ENCODE data around the gene JARID2. TPM values are rescaled to one million over a fixed set of nuclear protein-coding genes. Genes with fewer than 3 reads are reported as not detected.
A peak's percentile ranks its signal among the peaks of the same experiment; 100 is the strongest.

Gene JARID2
- total and polyA plus RNA-seq, 4 donors, result 15.4 to 25.5 (median 23.1) TPM

DNA sequence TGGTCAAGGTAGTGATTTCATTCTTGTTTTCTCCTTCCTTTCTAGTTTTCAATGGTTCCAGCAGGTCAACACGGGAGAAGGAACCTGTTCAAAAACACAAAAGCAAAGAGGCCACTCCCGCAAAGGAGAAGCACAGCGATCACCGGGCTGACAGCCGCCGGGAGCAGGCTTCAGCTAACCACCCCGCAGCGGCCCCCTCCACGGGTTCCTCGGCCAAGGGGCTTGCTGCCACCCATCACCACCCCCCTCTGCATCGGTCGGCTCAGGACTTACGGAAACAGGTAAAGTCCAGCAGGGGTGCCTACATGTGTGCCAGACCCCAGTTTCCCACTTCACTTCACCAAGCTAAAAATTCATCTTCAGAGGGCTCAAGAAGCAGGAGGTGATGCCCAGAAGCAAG is 241.4 kb downstream of the JARID2 start:
- no peak for DNase-seq (ENCODE audit: low read depth in 4 of 6, low spot score in 6 of 6)
- Histone ChIP-seq H3K4me1 (ENCODE audit: control insufficient read depth, insufficient read depth, low read length) (peaks cover 13% of the 10 kb centered on the region), H3K27ac (ENCODE audit: low read depth, low read length) (no peak overlapping the region), H3K4me3 (ENCODE audit: low read depth, low read length) (no peak overlapping the region), H3K27me3 (ENCODE audit: control insufficient read depth, insufficient read depth, low read length) (no peaks in the 10 kb centered on the region), H3K36me3 (ENCODE audit: control insufficient read depth, insufficient read depth, low read length) (peaks cover 27% of the 10 kb centered on the region), H3K9me3 (ENCODE audit: control insufficient read depth, insufficient read depth, low read length) (no peaks in the 10 kb centered on the region)
- 94% methylated on average over 13 of the region's 13 CpGs for WGBS (ENCODE audit: insufficient coverage)

DNA sequence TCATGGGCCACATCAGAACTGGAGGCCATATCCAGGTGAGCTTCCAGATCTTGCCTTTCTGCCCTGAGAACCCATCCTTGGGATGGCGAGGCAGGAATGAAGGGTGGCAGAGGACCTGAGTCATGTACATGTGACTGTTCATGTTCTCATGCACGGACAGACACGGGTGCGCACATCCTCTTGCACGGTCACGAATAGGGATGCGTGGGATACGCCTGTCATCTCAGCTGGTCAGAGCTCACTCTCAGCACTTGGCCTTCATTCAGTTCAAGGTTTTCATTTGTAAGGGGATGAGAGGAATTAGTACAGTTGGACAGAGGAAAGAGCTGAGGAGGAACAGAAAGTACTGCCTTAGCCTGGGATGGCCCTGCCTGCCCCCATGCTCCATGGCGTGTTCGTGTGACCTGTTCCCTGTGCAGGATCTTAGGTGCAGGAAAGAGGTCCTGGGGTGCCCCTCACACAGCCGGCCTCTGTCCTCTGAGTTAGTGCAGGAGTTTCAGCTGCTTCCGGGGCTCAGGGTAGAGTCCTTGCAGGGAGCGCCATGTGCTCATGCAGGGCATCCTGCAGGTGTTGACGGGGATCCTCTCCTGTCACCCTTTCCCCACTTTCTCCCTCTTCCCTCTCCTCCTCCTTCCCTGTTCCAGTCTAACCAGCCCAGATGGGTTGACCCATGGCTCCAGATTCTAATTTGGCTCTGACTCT is 243.5 kb downstream of the JARID2 start:
- no peaks in the 10 kb centered on the region for H3K27me3 ChIP-seq (ENCODE audit: control insufficient read depth, insufficient read depth, low read length)
- no peak overlapping the region for H3K4me3 ChIP-seq (ENCODE audit: low read depth, low read length)
- WGBS (ENCODE audit: insufficient coverage), result 85% methylated on average over 14 of the region's 14 CpGs
- no peak for DNase-seq (ENCODE audit: low read depth in 4 of 6, low spot score in 6 of 6)
- H3K4me1 ChIP-seq (ENCODE audit: control insufficient read depth, insufficient read depth, low read length), result peaks cover 13% of the 10 kb centered on the region
- H3K27ac ChIP-seq (ENCODE audit: low read depth, low read length), result no peak overlapping the region
- H3K9me3 ChIP-seq (ENCODE audit: control insufficient read depth, insufficient read depth, low read length), result no peaks in the 10 kb centered on the region
- peaks cover 27% of the 10 kb centered on the region for H3K36me3 ChIP-seq (ENCODE audit: control insufficient read depth, insufficient read depth, low read length)

DNA sequence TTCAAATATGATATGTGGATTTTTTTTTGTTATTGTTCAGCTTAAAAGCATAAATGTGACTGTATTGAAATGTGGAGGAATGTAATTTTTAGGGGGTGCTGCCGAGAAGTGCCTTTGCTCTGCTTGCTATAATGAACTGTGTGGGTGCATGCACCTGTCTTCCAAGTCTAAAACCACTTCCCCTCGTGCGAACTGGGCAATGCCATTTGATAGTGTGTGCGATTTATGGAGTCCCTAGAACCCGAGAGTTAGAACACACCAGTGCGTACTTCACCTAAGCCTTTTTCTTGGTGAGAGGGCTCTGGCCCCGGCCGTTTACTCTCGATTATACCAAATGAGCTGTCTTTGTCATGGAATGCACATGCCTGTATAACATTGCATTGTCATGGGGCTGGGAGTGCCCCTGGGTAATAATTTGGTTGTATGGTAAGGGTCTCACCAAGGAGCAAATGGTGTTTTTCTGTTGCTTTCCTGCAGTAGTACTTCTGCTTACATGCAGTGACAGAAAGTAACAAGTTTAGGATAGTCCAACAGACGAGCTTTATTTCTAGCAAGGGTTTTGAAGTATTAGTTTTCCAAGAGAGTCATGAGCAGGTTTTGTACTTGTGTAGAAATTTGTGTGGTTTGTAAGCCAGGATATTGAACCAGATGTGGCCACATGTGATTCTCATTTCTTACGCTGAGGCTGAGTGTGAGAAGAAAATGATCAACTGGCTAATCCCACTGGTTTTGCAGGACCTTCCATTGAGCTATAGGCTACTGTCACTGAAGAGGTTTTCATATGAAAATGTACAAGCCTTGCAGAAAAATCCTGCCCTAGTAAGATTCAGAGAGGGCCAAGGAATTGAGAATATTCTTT is 244.6 kb downstream of the JARID2 start:
- H3K9me3 ChIP-seq (ENCODE audit: control insufficient read depth, insufficient read depth, low read length), result no peaks in the 10 kb centered on the region
- H3K4me3 ChIP-seq (ENCODE audit: low read depth, low read length), result no peak overlapping the region
- H3K27ac ChIP-seq (ENCODE audit: low read depth, low read length), result peak overlapping the region; percentile 37
- no peak for DNase-seq (ENCODE audit: low read depth in 4 of 6, low spot score in 6 of 6)
- WGBS (ENCODE audit: insufficient coverage), result 83% methylated on average over 4 of the region's 11 CpGs
- peaks cover 13% of the 10 kb centered on the region for H3K4me1 ChIP-seq (ENCODE audit: control insufficient read depth, insufficient read depth, low read length)
- H3K27me3 ChIP-seq (ENCODE audit: control insufficient read depth, insufficient read depth, low read length), result no peaks in the 10 kb centered on the region
- peaks cover 30% of the 10 kb centered on the region for H3K36me3 ChIP-seq (ENCODE audit: control insufficient read depth, insufficient read depth, low read length)

DNA sequence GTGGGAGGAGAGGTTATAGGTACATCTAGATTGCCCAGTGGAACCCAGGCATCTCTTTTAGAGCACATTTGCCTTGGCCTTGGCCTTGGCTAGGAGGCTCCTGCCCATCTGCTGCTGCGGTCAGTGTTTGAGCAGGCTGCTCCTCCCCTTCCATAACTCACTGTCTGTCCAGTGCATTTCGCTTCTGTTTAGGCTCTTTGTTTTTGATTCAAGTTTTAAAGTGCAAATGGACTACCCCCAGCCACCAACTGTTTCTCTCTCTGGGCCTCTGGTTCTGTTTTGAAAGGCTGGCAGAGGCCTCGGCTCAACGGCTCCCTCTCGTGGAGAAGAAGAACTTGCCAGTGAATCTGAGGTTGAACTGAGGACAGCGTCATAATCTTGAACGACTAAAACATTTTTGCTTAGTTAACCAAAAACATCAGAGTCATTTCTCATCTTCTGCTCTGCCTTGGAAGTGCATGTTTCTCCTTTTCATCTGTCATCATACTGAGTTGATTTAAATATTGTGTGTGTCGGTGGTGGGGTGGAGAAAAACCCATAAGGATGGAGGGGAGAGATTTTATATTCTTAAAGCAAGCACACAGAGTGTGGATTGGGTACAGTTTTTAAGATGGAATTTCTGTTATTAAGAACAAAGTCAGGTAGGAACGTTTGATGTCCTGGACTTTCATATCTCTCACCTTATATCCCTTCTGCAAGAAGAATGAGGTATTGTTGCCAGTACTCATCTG is 245.6 kb downstream of the JARID2 start:
- no peaks in the 10 kb centered on the region for H3K9me3 ChIP-seq (ENCODE audit: control insufficient read depth, insufficient read depth, low read length)
- H3K4me1 ChIP-seq (ENCODE audit: control insufficient read depth, insufficient read depth, low read length), result peaks cover 13% of the 10 kb centered on the region
- 40% methylated on average over 1 of the region's 9 CpGs for WGBS (ENCODE audit: insufficient coverage)

DNA sequence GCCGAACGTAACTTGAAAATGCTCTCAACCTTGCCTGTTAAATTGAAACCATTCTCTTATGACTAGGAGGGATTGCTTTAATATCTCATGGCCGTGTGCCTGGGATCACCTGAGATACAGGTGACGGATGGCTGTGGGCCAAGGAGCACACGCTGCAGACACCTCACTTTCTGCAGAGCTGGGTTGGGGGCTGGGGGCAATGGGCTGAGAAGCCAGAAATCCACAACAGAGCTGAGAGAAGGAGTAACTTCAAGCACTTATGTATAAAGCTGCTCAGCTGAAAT is 246.1 kb downstream of the JARID2 start:
- H3K27me3 ChIP-seq (ENCODE audit: control insufficient read depth, insufficient read depth, low read length), result no peaks in the 10 kb centered on the region
- 46% methylated on average over 3 of the region's 5 CpGs for WGBS (ENCODE audit: insufficient coverage)
- peaks cover 41% of the 10 kb centered on the region for H3K36me3 ChIP-seq (ENCODE audit: control insufficient read depth, insufficient read depth, low read length)
- H3K27ac ChIP-seq (ENCODE audit: low read depth, low read length), result no peak overlapping the region
- no peak overlapping the region for H3K4me3 ChIP-seq (ENCODE audit: low read depth, low read length)
- peaks cover 13% of the 10 kb centered on the region for H3K4me1 ChIP-seq (ENCODE audit: control insufficient read depth, insufficient read depth, low read length)
- H3K9me3 ChIP-seq (ENCODE audit: control insufficient read depth, insufficient read depth, low read length), result no peaks in the 10 kb centered on the region
- DNase-seq (ENCODE audit: low read depth in 4 of 6, low spot score in 6 of 6), result peak in 1 of 6 donors; percentile 62

More for the DNA sequence above, 245.6 kb downstream of the JARID2 start:
- peak in 4 of 6 donors; percentile 71 to 95 (median 86) for DNase-seq (ENCODE audit: low read depth in 4 of 6, low spot score in 6 of 6)
- peak overlapping the region; percentile 37 for H3K27ac ChIP-seq (ENCODE audit: low read depth, low read length)
- peaks cover 36% of the 10 kb centered on the region for H3K36me3 ChIP-seq (ENCODE audit: control insufficient read depth, insufficient read depth, low read length)
- no peak overlapping the region for H3K4me3 ChIP-seq (ENCODE audit: low read depth, low read length)
- no peaks in the 10 kb centered on the region for H3K27me3 ChIP-seq (ENCODE audit: control insufficient read depth, insufficient read depth, low read length)

DNA sequence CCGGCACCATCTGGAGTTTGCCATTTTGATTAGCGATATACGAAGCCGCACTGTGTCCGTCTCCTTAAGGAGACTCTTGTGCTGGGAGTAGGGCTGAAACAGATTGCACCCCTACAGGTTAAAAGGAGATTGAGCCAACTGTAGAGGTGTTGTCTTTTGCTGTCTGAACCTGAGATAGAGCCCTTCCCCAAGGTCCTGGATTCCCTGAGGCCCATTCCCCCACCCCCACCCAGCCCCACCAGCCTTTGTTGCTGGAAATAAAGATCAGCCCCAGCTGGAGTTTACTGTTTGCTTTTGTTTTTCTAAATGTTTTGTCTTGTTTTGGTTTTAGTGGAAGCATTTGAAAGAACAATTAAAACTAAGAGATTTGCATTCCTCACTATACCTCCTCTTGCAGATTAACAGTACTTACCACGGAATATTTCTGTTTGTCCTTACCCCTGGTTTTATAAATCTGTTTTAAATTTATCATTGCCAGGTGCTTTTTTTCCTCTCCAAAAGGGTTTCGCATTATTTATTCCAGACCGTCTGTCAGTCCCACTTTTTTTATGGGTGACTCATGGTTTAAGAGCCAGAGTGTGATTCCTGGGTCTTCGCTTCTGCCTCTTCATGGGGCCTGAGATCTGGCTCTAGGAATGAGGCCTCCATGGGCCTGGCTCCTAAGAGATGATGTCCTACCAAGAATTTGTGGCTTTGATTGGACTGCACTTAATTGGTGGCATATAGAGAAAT is 247.7 kb downstream of the JARID2 start:
- 93% methylated on average over 7 of the region's 9 CpGs for WGBS (ENCODE audit: insufficient coverage)
- H3K27me3 ChIP-seq (ENCODE audit: control insufficient read depth, insufficient read depth, low read length), result no peaks in the 10 kb centered on the region
- H3K4me1 ChIP-seq (ENCODE audit: control insufficient read depth, insufficient read depth, low read length), result peaks cover 13% of the 10 kb centered on the region
- H3K36me3 ChIP-seq (ENCODE audit: control insufficient read depth, insufficient read depth, low read length), result peaks cover 38% of the 10 kb centered on the region
- no peak overlapping the region for H3K27ac ChIP-seq (ENCODE audit: low read depth, low read length)
- no peaks in the 10 kb centered on the region for H3K9me3 ChIP-seq (ENCODE audit: control insufficient read depth, insufficient read depth, low read length)
- no peak overlapping the region for H3K4me3 ChIP-seq (ENCODE audit: low read depth, low read length)
- DNase-seq (ENCODE audit: low read depth in 4 of 6, low spot score in 6 of 6), result no peak

DNA sequence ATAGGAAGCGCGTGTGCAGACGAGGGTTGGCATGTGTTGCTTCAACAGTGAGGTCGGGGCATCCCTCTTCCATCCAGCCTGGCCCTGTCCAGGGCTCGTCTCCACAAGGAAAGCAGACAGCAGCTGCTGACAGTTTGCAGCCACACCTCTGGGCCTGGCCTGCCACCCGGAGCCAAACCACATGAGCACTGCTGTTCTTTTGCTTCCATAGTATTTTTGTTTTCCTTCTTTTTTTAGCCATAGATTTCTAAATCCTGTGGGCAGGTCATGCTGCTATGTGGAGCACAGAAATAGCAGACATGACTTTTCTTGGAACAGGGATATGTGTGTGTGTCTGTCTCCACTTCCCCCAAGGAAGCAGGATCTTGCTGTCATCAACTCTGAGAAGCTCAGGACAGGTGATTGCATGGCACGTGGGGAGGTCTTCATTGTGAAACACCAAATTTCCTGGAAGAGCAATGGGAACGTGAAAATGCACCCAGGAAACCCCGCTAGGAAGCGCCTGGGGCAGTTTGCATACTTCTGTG is 249.6 kb downstream of the JARID2 start:
- 73% methylated on average over 5 of the region's 10 CpGs for WGBS (ENCODE audit: insufficient coverage)
- no peak for DNase-seq (ENCODE audit: low read depth in 4 of 6, low spot score in 6 of 6)
- H3K27ac ChIP-seq (ENCODE audit: low read depth, low read length), result no peak overlapping the region

DNA sequence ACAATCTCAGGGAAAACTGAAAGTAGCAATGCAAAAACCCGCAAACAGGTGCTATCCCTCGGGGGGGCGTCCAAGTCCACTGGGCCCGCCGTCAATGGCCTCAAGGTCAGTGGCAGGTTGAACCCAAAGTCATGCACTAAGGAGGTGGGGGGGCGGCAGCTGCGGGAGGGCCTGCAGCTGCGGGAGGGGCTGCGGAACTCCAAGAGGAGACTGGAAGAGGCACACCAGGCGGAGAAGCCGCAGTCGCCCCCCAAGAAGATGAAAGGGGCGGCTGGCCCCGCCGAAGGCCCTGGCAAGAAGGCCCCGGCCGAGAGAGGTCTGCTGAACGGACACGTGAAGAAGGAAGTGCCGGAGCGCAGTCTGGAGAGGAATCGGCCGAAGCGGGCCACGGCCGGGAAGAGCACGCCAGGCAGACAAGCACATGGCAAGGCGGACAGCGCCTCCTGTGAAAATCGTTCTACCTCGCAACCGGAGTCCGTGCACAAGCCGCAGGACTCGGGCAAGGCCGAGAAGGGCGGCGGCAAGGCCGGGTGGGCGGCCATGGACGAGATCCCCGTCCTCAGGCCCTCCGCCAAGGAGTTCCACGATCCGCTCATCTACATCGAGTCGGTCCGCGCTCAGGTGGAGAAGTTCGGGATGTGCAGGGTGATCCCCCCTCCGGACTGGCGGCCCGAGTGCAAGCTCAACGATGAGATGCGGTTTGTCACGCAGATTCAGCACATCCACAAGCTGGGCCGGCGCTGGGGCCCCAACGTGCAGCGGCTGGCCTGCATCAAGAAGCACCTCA is 250.7 kb downstream of the JARID2 start:
- Histone ChIP-seq H3K4me1 (ENCODE audit: control insufficient read depth, insufficient read depth, low read length) (peaks cover 15% of the 10 kb centered on the region), H3K36me3 (ENCODE audit: control insufficient read depth, insufficient read depth, low read length) (peaks cover 45% of the 10 kb centered on the region), H3K27me3 (ENCODE audit: control insufficient read depth, insufficient read depth, low read length) (no peaks in the 10 kb centered on the region), H3K4me3 (ENCODE audit: low read depth, low read length) (no peak overlapping the region), H3K27ac (ENCODE audit: low read depth, low read length) (no peak overlapping the region), H3K9me3 (ENCODE audit: control insufficient read depth, insufficient read depth, low read length) (no peaks in the 10 kb centered on the region)
- WGBS (ENCODE audit: insufficient coverage), result 96% methylated on average over 60 of the region's 60 CpGs
- no peak for DNase-seq (ENCODE audit: low read depth in 4 of 6, low spot score in 6 of 6)

More for the DNA sequence above, 249.6 kb downstream of the JARID2 start:
- H3K4me1 ChIP-seq (ENCODE audit: control insufficient read depth, insufficient read depth, low read length), result peaks cover 9% of the 10 kb centered on the region
- no peak overlapping the region for H3K4me3 ChIP-seq (ENCODE audit: low read depth, low read length)
- no peaks in the 10 kb centered on the region for H3K27me3 ChIP-seq (ENCODE audit: control insufficient read depth, insufficient read depth, low read length)
- H3K36me3 ChIP-seq (ENCODE audit: control insufficient read depth, insufficient read depth, low read length), result peaks cover 36% of the 10 kb centered on the region
- no peaks in the 10 kb centered on the region for H3K9me3 ChIP-seq (ENCODE audit: control insufficient read depth, insufficient read depth, low read length)
